ENCODE data around the gene NUMA1. TPM values are rescaled to one million over a fixed set of nuclear protein-coding genes. Genes with fewer than 3 reads are reported as not detected.

The NUMA1 gene
- total and polyA plus RNA-seq, 9 of the 15 experiments (the other 6 are each of a cell fraction or from before 2014, with no cell fraction given), result 4.1 to 104 (median 51.2) TPM

DNA sequence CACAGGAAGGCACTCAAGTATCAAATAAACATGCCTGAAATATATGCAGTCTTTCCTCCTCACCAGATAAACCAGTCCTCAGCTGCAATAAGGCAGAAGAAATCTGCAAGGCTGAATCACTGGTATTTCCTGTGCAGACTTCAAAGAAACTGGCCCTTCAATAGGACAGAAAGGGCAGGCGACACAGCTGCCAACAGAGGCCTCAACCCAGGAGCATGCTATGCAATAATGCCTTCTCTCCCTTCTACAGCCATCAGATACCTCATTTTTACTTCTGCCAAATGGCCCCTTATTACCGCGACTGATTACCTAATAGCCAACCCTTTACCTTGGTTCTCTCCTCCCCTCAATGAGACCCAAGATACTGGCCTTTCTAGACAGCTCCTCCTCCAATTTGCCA, 8.0 kb downstream of the NUMA1 start:
- Histone ChIP-seq H3K4me1 (replicated peaks in 1 of 2; ENCODE audit: control insufficient read depth in 2 of 2, insufficient read depth in 2 of 2, low read length in 2 of 2) (peaks cover 8 to 20% of the 10 kb centered on the region in 2 experiments; a peak in 4 of 5 replicates), H3K36me3 (ENCODE audit: control insufficient read depth, insufficient read depth, low read length) (peaks cover 48% of the 10 kb centered on the region), H3K4me3 (no peak overlapping the region), H3K4me2 (ENCODE audit: insufficient read depth, low read length) (no peak overlapping the region), H4K20me1 (replicated peaks; ENCODE audit: control insufficient read depth, insufficient read depth, low read length) (no peaks in the 10 kb centered on the region; the same call in 1 of the 2 replicates), H3K27me3 (ENCODE audit: control insufficient read depth in 2 of 2, insufficient read depth in 2 of 2, low read length in 2 of 2) (no peaks in the 10 kb centered on the region), H3K9ac (ENCODE audit: insufficient read depth in 1 of 2, low read depth in 2 of 2, low read length in 2 of 2) (no peak overlapping the region), H2AFZ (ENCODE audit: low read depth, low read length) (no peak overlapping the region), H3K9me1 (ENCODE audit: control insufficient read depth, insufficient read depth, low read length) (peaks cover 4% of the 10 kb centered on the region), H3K9me3 (replicated peaks; ENCODE audit: control insufficient read depth, insufficient read depth, low read depth, low read length) (no peaks in the 10 kb centered on the region), H3K79me2 (ENCODE audit: control insufficient read depth, insufficient read depth, low read length) (peaks cover 89% of the 10 kb centered on the region), H3K27ac (ENCODE audit: extremely low read depth, low read depth, low read length) (no peak overlapping the region)
- in situ Hi-C loops (cut with MboI) (no loop called here), intact Hi-C loops (cut with micrococcal nuclease) (no loop called here)
- ATAC-seq (no peak), FAIRE-seq (no peak), DNase-seq (ENCODE audit: extremely low read depth in 1 of 4, low spot score in 3 of 4) (no peak)
- CTCF ChIA-PET (ENCODE audit: low intra/inter-chr PET ratio), result no interaction called here
- WGBS (ENCODE audit: insufficient coverage, low coverage, missing lambda C conversion rate), result 78% methylated on average over 3 of the region's 3 CpGs
- no TSS peak for BruUV-seq (replicated peaks)
- TF ChIP-seq, protein P1, sequence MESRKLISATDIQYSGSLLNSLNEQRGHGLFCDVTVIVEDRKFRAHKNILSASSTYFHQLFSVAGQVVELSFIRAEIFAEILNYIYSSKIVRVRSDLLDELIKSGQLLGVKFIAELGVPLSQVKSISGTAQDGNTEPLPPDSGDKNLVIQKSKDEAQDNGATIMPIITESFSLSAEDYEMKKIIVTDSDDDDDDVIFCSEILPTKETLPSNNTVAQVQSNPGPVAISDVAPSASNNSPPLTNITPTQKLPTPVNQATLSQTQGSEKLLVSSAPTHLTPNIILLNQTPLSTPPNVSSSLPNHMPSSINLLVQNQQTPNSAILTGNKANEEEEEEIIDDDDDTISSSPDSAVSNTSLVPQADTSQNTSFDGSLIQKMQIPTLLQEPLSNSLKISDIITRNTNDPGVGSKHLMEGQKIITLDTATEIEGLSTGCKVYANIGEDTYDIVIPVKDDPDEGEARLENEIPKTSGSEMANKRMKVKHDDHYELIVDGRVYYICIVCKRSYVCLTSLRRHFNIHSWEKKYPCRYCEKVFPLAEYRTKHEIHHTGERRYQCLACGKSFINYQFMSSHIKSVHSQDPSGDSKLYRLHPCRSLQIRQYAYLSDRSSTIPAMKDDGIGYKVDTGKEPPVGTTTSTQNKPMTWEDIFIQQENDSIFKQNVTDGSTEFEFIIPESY (CRISPR knock-in tag; IDR thresholded peaks at IDR 0.05), result peak; percentile 71; the same call in 1 of the 2 replicates
- TF ChIP-seq SRSF1 (IDR thresholded peaks at IDR 0.05; ENCODE audit: low read depth, low read length), result no peak
- POLR2A ChIA-PET, result interaction anchor here (1.4 to 2.6 kb wide), 4 partner anchors 10 to 21 kb away, joined by 3 to 6 read pairs (median 4); no protein-coding TSS in a partner anchor

- DNase-seq (ENCODE audit: extremely low read depth in 1 of 4, low spot score in 3 of 4), result no peak
- 0 out of 4 replicates have a peak overlapping the region, but pooled peaks of 1 of the 2 experiments have one; percentile 11 for H3K9ac ChIP-seq (ENCODE audit: insufficient read depth in 1 of 2, low read depth in 2 of 2, low read length in 2 of 2)
- POLR2A ChIA-PET, result interaction anchor here (0.7 to 3.1 kb wide), 5 partner anchors 8 to 42 kb away, joined by 3 to 13 read pairs (median 3); partner anchors contain the start of gene ANAPC15
Observed at GRCh38 chr11:72070491-72070890, 9.9 kb downstream of the NUMA1 start.

More at GRCh38 chr11:72070491-72070890, 9.9 kb downstream of the NUMA1 start:
- Histone ChIP-seq H3K36me3 (ENCODE audit: control insufficient read depth, insufficient read depth, low read length) (peaks cover 56% of the 10 kb centered on the region), H3K4me2 (ENCODE audit: insufficient read depth, low read length) (no peak overlapping the region), H3K79me2 (ENCODE audit: control insufficient read depth, insufficient read depth, low read length) (peaks cover 85% of the 10 kb centered on the region), H3K27me3 (ENCODE audit: control insufficient read depth in 2 of 2, insufficient read depth in 2 of 2, low read length in 2 of 2) (no peaks in the 10 kb centered on the region), H3K4me1 (replicated peaks in 1 of 2; ENCODE audit: control insufficient read depth in 2 of 2, insufficient read depth in 2 of 2, low read length in 2 of 2) (peaks cover 8 to 17% of the 10 kb centered on the region in 2 experiments; a peak in 4 of 5 replicates), H2AFZ (ENCODE audit: low read depth, low read length) (no peak overlapping the region), H3K27ac (ENCODE audit: extremely low read depth, low read depth, low read length) (peak overlapping the region; percentile 34; the same call in 1 of the 3 replicates), H4K20me1 (replicated peaks; ENCODE audit: control insufficient read depth, insufficient read depth, low read length) (no peaks in the 10 kb centered on the region; the same call in 1 of the 2 replicates), H3K4me3 (no peak overlapping the region), H3K9me3 (replicated peaks; ENCODE audit: control insufficient read depth, insufficient read depth, low read depth, low read length) (no peaks in the 10 kb centered on the region), H3K9me1 (ENCODE audit: control insufficient read depth, insufficient read depth, low read length) (peaks cover 4% of the 10 kb centered on the region)
- no peak for ATAC-seq
- no TSS peak for BruUV-seq (replicated peaks)
- in situ Hi-C loops (cut with MboI) (no loop called here), intact Hi-C loops (cut with micrococcal nuclease) (no loop called here)
- CTCF ChIA-PET (ENCODE audit: low intra/inter-chr PET ratio), result no interaction called here
- 92% methylated on average over 7 of the region's 7 CpGs for WGBS (ENCODE audit: insufficient coverage, low coverage, missing lambda C conversion rate)
- TF ChIP-seq, protein P2, sequence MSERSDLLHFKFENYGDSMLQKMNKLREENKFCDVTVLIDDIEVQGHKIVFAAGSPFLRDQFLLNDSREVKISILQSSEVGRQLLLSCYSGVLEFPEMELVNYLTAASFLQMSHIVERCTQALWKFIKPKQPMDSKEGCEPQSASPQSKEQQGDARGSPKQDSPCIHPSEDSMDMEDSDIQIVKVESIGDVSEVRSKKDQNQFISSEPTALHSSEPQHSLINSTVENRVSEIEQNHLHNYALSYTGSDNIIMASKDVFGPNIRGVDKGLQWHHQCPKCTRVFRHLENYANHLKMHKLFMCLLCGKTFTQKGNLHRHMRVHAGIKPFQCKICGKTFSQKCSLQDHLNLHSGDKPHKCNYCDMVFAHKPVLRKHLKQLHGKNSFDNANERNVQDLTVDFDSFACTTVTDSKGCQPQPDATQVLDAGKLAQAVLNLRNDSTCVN (CRISPR knock-in tag; IDR thresholded peaks at IDR 0.05), result no peak
- TF ChIP-seq ZNF551 (CRISPR knock-in tag; IDR thresholded peaks at IDR 0.05) (no peak), MAX (CRISPR knock-in tag; IDR thresholded peaks at IDR 0.05) (no peak), TAF1 (IDR thresholded peaks at IDR 0.05; ENCODE audit: control insufficient read depth, extremely low read depth, insufficient read depth, low read length, severe bottlenecking) (no peak), ARID1B (IDR thresholded peaks at IDR 0.05) (no peak), NFRKB (IDR thresholded peaks at IDR 0.05; ENCODE audit: low read depth) (no peak), EP300 (IDR thresholded peaks at IDR 0.05; ENCODE audit: low read length) (no peak), ESRRB (CRISPR knock-in tag; IDR thresholded peaks at IDR 0.05; ENCODE audit: borderline replicate concordance) (no peak), ZNF707 (CRISPR knock-in tag; conservative IDR thresholded peaks at IDR 0.05) (no peak), FOXP1 (CRISPR knock-in tag; IDR thresholded peaks at IDR 0.05) (no peak), KDM4B (IDR thresholded peaks at IDR 0.05; ENCODE audit: borderline replicate concordance in 2 of 2, low read depth in 1 of 2) (no peak)
- no peak for FAIRE-seq

Data from K562 (cell line).